ENCODE data around the gene FAM110D. TPM values are rescaled to one million over a fixed set of nuclear protein-coding genes. Genes with fewer than 3 reads are reported as not detected.

FAM110D gene
- total RNA-seq (2013; cell fraction: nucleolus; rRNA removed) = not detected in 2 replicates
- total RNA-seq (2014; rRNA removed) = 0.06 TPM in 1 of 2 replicates, not detected in the other
- not detected in 2 replicates for total RNA-seq (2014; rRNA removed; fragmentation: Illumina TruSeq; extraction: Trizol)
- total RNA-seq (2021) = not detected in 2 replicates
- polyA plus RNA-seq (2011; ENCODE audit: low read depth) = not detected
- not detected in 2 replicates for polyA plus RNA-seq (2011; rRNA removed)
- not detected in 2 replicates for polyA plus RNA-seq (2011; cell fraction: cytosol; rRNA removed)
- polyA plus RNA-seq (2011; cell fraction: nucleus; rRNA removed) = not detected in 2 replicates
- not detected in 2 replicates for polyA plus RNA-seq (2012)
- not detected in 2 replicates for polyA plus RNA-seq (2014; fragmentation: Illumina TruSeq; extraction: Trizol)
- not detected for polyA plus RNA-seq (2014; fragmentation: Nextera tagmentation; extraction: Ambion mirVana)
- not detected in 2 replicates for polyA plus RNA-seq (2014; rRNA removed)
- not detected for polyA plus RNA-seq (2016; fragmentation: Nextera tagmentation; extraction: Ambion mirVana)
- not detected in 2 replicates for polyA minus RNA-seq (2011; rRNA and poly(A)+ RNA removed)
- not detected in 2 replicates for polyA minus RNA-seq (2011; cell fraction: cytosol; rRNA and poly(A)+ RNA removed)
- polyA minus RNA-seq (2011; cell fraction: nucleus; rRNA and poly(A)+ RNA removed) = not detected in 2 replicates
- not detected for Bru-seq, nascent RNA
- not detected for BruChase-seq, experiment 1, labeled RNA remaining after a 6-hour chase
- BruChase-seq, experiment 2, labeled RNA remaining after a 2-hour chase = not detected
- long read RNA-seq, experiment 1 = 0 reads
- long read RNA-seq, experiment 2 = 0 reads

DNA sequence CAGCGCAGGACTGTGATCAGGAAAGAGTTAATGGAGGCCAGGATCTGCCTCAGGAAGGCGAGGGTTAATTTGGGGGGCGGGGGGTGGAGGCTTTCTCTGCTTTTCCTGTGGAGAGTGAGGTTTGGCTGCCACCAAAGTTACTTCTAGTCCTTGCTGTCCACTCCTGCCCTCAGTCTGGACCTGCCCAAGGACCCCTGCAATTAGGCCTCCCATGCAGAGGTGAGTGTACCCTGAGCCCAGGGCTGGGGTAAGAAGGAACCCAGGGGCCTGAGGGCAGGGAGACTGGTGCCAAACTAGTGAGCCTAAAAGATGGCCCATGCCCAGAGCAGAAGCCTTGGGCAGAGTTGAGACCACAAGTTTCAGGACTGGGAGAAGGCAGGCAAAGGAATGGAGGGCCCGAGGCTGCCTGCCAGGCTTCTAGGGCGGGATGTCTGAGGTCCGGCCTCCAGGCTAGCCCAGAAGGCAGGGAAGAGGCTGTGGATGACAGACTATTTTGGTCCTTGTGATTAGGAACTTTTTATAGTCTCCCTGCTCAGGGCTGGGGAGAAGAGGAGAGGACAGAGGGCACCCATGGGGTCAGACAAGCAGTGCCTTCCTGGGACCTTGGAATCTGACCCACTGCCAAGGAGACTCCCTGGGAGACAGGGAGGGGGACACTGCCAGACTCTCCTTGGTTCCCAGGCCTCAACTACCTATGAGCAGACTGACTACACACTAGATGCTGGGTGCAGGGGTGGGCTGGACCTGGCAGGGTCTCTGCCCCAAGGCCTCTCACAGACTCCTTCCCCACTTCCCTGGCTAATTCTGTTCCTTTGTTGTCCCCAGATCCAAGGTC, at the start of gene FAM110D:
Gene FAM110D (plus strand): TSS at position 172 of the 835 bp plus-strand sequence. CDS start 2,213 bp downstream, outside the sequence.
- 6% methylated on average over 6 of the region's 6 CpGs for WGBS (ENCODE audit: insufficient coverage, insufficient replicate concordance, low lambda C conversion rate, missing lambda C conversion rate)
- Histone ChIP-seq H2AFZ (ENCODE audit: control insufficient read depth, low read depth, low read length) (no peak within 1 kb of the TSS), H3K4me3 (no peak within 1 kb of the TSS), H3K9ac (ENCODE audit: control insufficient read depth, insufficient read depth, low read length) (no peak within 1 kb of the TSS), H3K27me3 (replicated peaks in 1 of 2; ENCODE audit: control insufficient read depth in 2 of 2, insufficient read depth in 2 of 2, low read length in 1 of 2) (peaks cover 5 to 22% of the 10 kb centered on the region in 2 experiments), H3K79me2 (ENCODE audit: control insufficient read depth, insufficient read depth, low read length) (no peaks in the 10 kb centered on the region), H3K27ac (ENCODE audit: control insufficient read depth, insufficient read depth) (no peak within 1 kb of the TSS), H3K36me3 (ENCODE audit: control insufficient read depth in 2 of 2, insufficient read depth in 2 of 2, low read length in 1 of 2) (no peaks in the 10 kb centered on the region), H3K4me2 (ENCODE audit: control insufficient read depth, insufficient read depth) (no peak within 1 kb of the TSS), H4K20me1 (ENCODE audit: control insufficient read depth, insufficient read depth) (no peaks in the 10 kb centered on the region), H3K4me1 (ENCODE audit: control insufficient read depth, insufficient read depth, low read length) (no peaks in the 10 kb centered on the region), H3K9me3 (replicated peaks; ENCODE audit: control insufficient read depth, insufficient read depth, low read length) (no peaks in the 10 kb centered on the region; the same call in 2 of the 3 replicates)
- no peak for DNase-seq (ENCODE audit: low read depth, low spot score)
- BruUV-seq (replicated peaks) = no TSS peak
- ATAC-seq = no peak
- in situ Hi-C loops (cut with MboI) = no loop called here
- RAD21 ChIA-PET (ENCODE audit: unreplicated experiment) = no interaction called here
- CTCF ChIA-PET = no interaction called here
- intact Hi-C loops (cut with micrococcal nuclease; ENCODE audit: unreplicated experiment) = no loop called here
- TF ChIP-seq YBX1 (IDR thresholded peaks at IDR 0.05) = no peak
- TF ChIP-seq ESRRA (IDR thresholded peaks at IDR 0.05; ENCODE audit: low read length) = no peak
- no peak for TF ChIP-seq SMC3 (IDR thresholded peaks at IDR 0.05; ENCODE audit: borderline replicate concordance, low read length)
- TF ChIP-seq RAD51 (IDR thresholded peaks at IDR 0.05) = no peak
- TF ChIP-seq SMAD5 (IDR thresholded peaks at IDR 0.05; ENCODE audit: low read depth) = no peak
- TF ChIP-seq BACH1 (IDR thresholded peaks at IDR 0.05; ENCODE audit: borderline replicate concordance) = no peak
- TF ChIP-seq MEF2B (IDR thresholded peaks at IDR 0.05; ENCODE audit: partially characterized antibody, poor library complexity, severe bottlenecking) = no peak
- SMC1A ChIA-PET (ENCODE audit: uncharacterized antibody, unreplicated experiment) = no interaction called here
- POLR2A ChIA-PET = no interaction called here
- FAIRE-seq = no peak
